ENCODE measurements around the gene IL3RA. TPM values are rescaled to one million over a fixed set of nuclear protein-coding genes. Genes with fewer than 3 reads are reported as not detected.

The IL3RA gene
- total RNA-seq, 1 experiment from 2014 or later = not detected

GRCh38 chrX:1418901-1419544 is 82.4 kb downstream of the IL3RA start:
- Mint-ChIP-seq H3K4me3 (ENCODE audit: unreplicated experiment) (no peak overlapping the region), H3K27ac (ENCODE audit: unreplicated experiment) (no peak overlapping the region), H3K4me1 (ENCODE audit: low read depth, unreplicated experiment) (peaks cover 9% of the 10 kb centered on the region), H3K27me3 (ENCODE audit: insufficient read depth, unreplicated experiment) (no peaks in the 10 kb centered on the region), H3K36me3 (ENCODE audit: insufficient read depth, unreplicated experiment) (peaks cover 49% of the 10 kb centered on the region), H3K9me3 (ENCODE audit: unreplicated experiment) (peaks cover 22% of the 10 kb centered on the region)
- CTCF ChIA-PET = no interaction called here
- H3K4me3 ChIP-seq (ENCODE audit: low read depth, low read length) = no peak overlapping the region
- no peak for DNase-seq
- no peaks in the 10 kb centered on the region for H3K4me1 ChIP-seq
- peaks cover 15% of the 10 kb centered on the region for H3K9me3 ChIP-seq
- H3K27me3 ChIP-seq (replicated peaks; ENCODE audit: control insufficient read depth, insufficient read depth, low read length) = no peaks in the 10 kb centered on the region
- intact Hi-C loops (cut with micrococcal nuclease; ENCODE audit: unreplicated experiment) = no loop called here
- no peak for TF ChIP-seq CTCF (IDR thresholded peaks at IDR 0.05; ENCODE audit: insufficient read depth in 1 of 2, low read depth in 1 of 2, low read length in 1 of 2, severe bottlenecking in 1 of 2, unreplicated experiment in 1 of 2)
- POLR2A ChIA-PET = no interaction called here
- peaks cover 2% of the 10 kb centered on the region; the same call in 1 of the 2 replicates for H3K36me3 ChIP-seq (ENCODE audit: control insufficient read depth, insufficient read depth, low read length)
- no TSS peak for BruUV-seq (replicated peaks)

- no peaks in the 10 kb centered on the region for H3K27me3 Mint-ChIP-seq (ENCODE audit: insufficient read depth, unreplicated experiment)
- H3K4me3 ChIP-seq (ENCODE audit: low read depth, low read length) = no peak overlapping the region
- CTCF ChIA-PET = no interaction called here
- no peak for DNase-seq
- no peaks in the 10 kb centered on the region for H3K27me3 ChIP-seq (replicated peaks; ENCODE audit: control insufficient read depth, insufficient read depth, low read length)
- H3K27ac Mint-ChIP-seq (ENCODE audit: unreplicated experiment) = peak overlapping the region; percentile 3
- BruUV-seq (replicated peaks) = no TSS peak
- peaks cover 29% of the 10 kb centered on the region for H3K9me3 Mint-ChIP-seq (ENCODE audit: unreplicated experiment)
- peaks cover 9% of the 10 kb centered on the region for H3K4me1 Mint-ChIP-seq (ENCODE audit: low read depth, unreplicated experiment)
- POLR2A ChIA-PET = no interaction called here
- TF ChIP-seq CTCF (IDR thresholded peaks at IDR 0.05; ENCODE audit: insufficient read depth in 1 of 2, low read depth in 1 of 2, low read length in 1 of 2, severe bottlenecking in 1 of 2, unreplicated experiment in 1 of 2) = no peak
- H3K4me3 Mint-ChIP-seq (ENCODE audit: unreplicated experiment) = peak overlapping the region; percentile 2
- peaks cover 15% of the 10 kb centered on the region for H3K9me3 ChIP-seq
- H3K36me3 ChIP-seq (ENCODE audit: control insufficient read depth, insufficient read depth, low read length) = peaks cover 2% of the 10 kb centered on the region; the same call in 1 of the 2 replicates
- no peaks in the 10 kb centered on the region for H3K4me1 ChIP-seq
- intact Hi-C loops (cut with micrococcal nuclease; ENCODE audit: unreplicated experiment) = no loop called here
- H3K36me3 Mint-ChIP-seq (ENCODE audit: insufficient read depth, unreplicated experiment) = peaks cover 52% of the 10 kb centered on the region
Measured at GRCh38 chrX:1419545-1420355, 83.2 kb downstream of the IL3RA start.

GRCh38 chrX:1420371-1420770 is 83.8 kb downstream of the IL3RA start:
- Histone ChIP-seq H3K36me3 (ENCODE audit: control insufficient read depth, insufficient read depth, low read length) (peaks cover 2% of the 10 kb centered on the region), H3K4me3 (ENCODE audit: low read depth, low read length) (no peak overlapping the region), H3K9me3 (peaks cover 20% of the 10 kb centered on the region), H3K27me3 (replicated peaks; ENCODE audit: control insufficient read depth, insufficient read depth, low read length) (no peaks in the 10 kb centered on the region), H3K4me1 (no peaks in the 10 kb centered on the region)
- no peak for TF ChIP-seq CTCF (IDR thresholded peaks at IDR 0.05; ENCODE audit: insufficient read depth in 1 of 2, low read depth in 1 of 2, low read length in 1 of 2, severe bottlenecking in 1 of 2, unreplicated experiment in 1 of 2)
- ChIA-PET CTCF (no interaction called here), POLR2A (no interaction called here)
- peaks cover 35% of the 10 kb centered on the region for H3K9me3 Mint-ChIP-seq (ENCODE audit: unreplicated experiment)
- no peak for DNase-seq
- H3K36me3 Mint-ChIP-seq (ENCODE audit: insufficient read depth, unreplicated experiment) = peaks cover 58% of the 10 kb centered on the region
- no TSS peak for BruUV-seq (replicated peaks)
- intact Hi-C loops (cut with micrococcal nuclease; ENCODE audit: unreplicated experiment) = no loop called here
- peaks cover 9% of the 10 kb centered on the region for H3K4me1 Mint-ChIP-seq (ENCODE audit: low read depth, unreplicated experiment)
- H3K27ac Mint-ChIP-seq (ENCODE audit: unreplicated experiment) = peak overlapping the region; percentile 3
- no peaks in the 10 kb centered on the region for H3K27me3 Mint-ChIP-seq (ENCODE audit: insufficient read depth, unreplicated experiment)
- H3K4me3 Mint-ChIP-seq (ENCODE audit: unreplicated experiment) = peak overlapping the region; percentile 2

Data from Caco-2 (cell line).